GM23248 (cell line): ENCODE data around the gene CTNNA2.

Experiments used
- EZH2 ChIP-seq: fragments of 200-600 bp; sonication (generic); IDR thresholded peaks from 2 replicates; pipeline ENCODE4 v1.6.1; 2018; ENCODE audit warnings: antibody characterized with exemption, mild to moderate bottlenecking; ENCODE audit not compliant: insufficient read depth, poor library complexity, severe bottlenecking
- EZH2phosphoT487 ChIP-seq: fragments of 200-600 bp; sonication (generic); IDR thresholded peaks from 2 replicates; pipeline ENCODE4 v1.6.1; 2018; ENCODE audit warnings: antibody characterized with exemption, moderate library complexity, mild to moderate bottlenecking, low read depth; ENCODE audit not compliant: insufficient read depth

DNA sequence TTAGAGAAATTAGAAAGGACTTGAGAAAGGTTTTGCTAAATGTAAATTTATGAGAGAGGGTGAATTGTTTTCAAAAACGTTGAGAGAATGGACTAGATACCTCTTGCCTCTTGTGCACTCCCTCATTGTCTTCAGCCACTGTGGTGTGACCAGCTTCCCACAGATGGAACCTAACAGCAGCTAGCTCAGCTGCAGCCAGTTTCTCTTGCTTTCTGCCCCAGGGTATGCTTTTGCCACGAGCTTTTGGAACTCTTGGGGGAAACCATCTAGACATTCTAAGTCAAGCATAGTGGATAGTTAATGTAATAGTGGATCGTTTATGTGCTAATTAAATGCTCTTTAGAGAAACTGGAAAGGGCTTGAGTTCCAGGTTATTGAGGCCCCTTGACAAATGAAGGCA lies 288.2 kb downstream of the CTNNA2 start:
- TF ChIP-seq EZH2 (no peak), EZH2phosphoT487 (no peak)
